T47D (cell line): Measurements from ENCODE around the gene MORF4L1.
"Not testable (repeated sequence)": the region's sequence is repeated elsewhere in the genome, so short reads cannot be mapped to it uniquely, and the experiment has no call there.

Source experiments
- DNase-seq, 2 experiments: peaks; one replicate each; pipeline versions ENCODE4 v3.0.0 to v3.0.0-alpha.2; 2011 to 2012; ENCODE audit warnings: low read depth in 1 of 2, low spot score in 1 of 2
- JUND ChIP-seq: IDR thresholded peaks from 2 replicates; pipeline ENCODE4 v1.6.1; 2012; ENCODE audit warnings: low read depth
- in situ Hi-C: cut with HindIII; loops from 2 replicates; pipeline ENCODE4 v1.10.0; 2016; ENCODE audit warnings: low sequenced_read_pairs, low pct_unique_long_range_greater_than_20kb

The MORF4L1 gene

GRCh38 chr15:78872972-78873792 lies 492 bp downstream of the MORF4L1 start:
- TF ChIP-seq JUND = no peak
- in situ Hi-C loops = no loop called here
- peak; percentile 43 to 84 for DNase-seq

DNA sequence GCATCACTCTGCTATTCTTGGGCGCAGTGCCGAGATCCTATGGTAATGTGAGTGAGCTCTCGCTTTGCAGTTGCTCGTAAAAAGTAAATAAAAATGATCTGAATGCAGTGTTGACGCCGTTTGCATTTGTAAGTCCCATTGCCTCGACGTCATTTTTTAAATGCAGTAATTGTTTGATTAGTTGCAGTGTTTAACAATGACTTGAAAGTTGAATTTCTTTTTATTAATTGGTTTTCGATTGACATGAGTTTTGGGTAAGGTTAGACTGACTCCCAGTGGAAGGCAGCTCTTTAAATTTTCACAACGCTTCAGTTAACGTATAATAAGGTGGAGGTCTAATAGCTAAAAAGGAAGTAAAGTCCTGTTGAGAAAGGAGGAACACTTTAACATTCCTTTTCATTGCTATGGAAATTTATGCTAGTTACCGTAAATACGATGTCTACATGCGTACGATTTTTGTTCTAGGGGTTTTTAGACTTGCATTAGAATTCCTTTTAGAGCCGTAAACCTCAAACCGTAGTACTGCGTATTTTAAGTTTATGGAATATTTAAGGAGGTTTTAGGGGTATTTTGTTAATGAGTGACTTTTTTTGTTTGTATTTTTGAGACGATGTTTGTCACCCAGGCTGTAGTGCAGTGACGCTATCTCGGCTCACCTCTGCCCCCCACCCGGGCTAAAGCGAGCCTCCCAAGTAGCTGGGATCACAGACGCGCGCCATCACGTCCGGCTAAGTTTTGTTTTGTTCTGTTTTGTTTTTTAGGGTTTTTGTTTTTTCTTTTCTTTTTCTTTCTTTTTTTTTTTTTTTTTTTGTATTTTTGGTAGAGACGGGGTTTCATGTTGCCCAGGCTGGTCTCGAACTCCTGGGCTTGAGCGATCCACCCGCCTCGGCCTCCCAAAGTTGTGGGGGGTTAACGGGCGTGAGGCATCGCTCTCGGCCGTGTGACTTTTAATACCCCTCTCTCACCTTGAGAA lies 1.4 kb downstream of the MORF4L1 start:
- peak in 1 of 2 experiments; percentile 16 for DNase-seq
- in situ Hi-C loops = no loop called here

GRCh38 chr15:78875107-78875914 lies 2.6 kb downstream of the MORF4L1 start:
- in situ Hi-C loops = no loop called here
- TF ChIP-seq JUND = no peak
- peak in 1 of 2 experiments; percentile 8 for DNase-seq

More for the DNA sequence above, 1.4 kb downstream of the MORF4L1 start:
- no peak for TF ChIP-seq JUND

- DNase-seq, in situ Hi-C loops: not testable (repeated sequence)
Measured at GRCh38 chr15:78876954-78877353, 4.3 kb downstream of the MORF4L1 start.

- in situ Hi-C loops = no loop called here
- TF ChIP-seq JUND = no peak
- DNase-seq = no peak
Measured at GRCh38 chr15:78878356-78878755, 5.7 kb downstream of the MORF4L1 start.

- TF ChIP-seq JUND = no peak
- in situ Hi-C loops = no loop called here
- no peak for DNase-seq
Measured at GRCh38 chr15:78879517-78880241, 7.0 kb downstream of the MORF4L1 start.

GRCh38 chr15:78880242-78880533 lies 7.5 kb downstream of the MORF4L1 start:
- in situ Hi-C loops = no loop called here
- DNase-seq = no peak
- TF ChIP-seq JUND = no peak

DNA sequence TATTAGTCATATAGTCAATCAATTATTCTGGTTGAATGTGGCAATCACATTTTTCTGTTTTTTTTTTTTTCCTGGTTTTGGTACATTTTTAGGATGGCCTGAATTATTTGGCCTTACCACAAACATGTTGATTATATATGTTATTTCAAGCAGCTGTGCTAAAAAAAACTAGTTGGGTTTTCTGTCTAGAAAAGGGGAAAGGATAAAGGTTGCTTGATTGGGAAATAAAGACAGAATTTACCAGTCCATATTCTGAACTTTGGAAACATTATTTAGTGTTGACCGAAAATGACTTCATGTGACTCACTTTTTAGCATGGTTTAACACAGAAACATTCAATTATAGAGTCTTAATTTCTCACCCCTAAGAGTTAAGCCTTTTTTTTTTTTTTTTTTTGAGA lies 8.1 kb downstream of the MORF4L1 start:
- DNase-seq = no peak
- no peak for TF ChIP-seq JUND
- in situ Hi-C loops = no loop called here

DNA sequence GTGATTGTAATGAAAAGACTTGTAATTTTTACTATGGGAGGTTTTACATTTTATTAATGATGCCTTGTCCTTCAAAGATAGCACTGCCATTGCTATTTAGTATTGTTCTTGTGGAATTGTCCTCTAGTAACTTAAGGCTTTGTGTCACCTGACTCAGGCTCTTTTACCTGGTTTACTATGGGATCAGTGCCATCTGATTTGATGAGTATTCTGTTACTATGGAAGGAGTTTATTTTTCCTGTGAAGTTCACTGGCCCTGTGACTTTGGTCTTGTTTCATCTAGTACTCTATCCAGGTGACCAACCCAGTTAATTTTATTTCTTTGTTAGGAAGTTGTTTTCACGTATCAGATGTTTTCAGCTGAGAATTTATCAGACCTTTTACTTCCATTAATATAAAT lies 9.0 kb downstream of the MORF4L1 start:
- no peak for TF ChIP-seq JUND
- in situ Hi-C loops = no loop called here
- no peak for DNase-seq

DNA sequence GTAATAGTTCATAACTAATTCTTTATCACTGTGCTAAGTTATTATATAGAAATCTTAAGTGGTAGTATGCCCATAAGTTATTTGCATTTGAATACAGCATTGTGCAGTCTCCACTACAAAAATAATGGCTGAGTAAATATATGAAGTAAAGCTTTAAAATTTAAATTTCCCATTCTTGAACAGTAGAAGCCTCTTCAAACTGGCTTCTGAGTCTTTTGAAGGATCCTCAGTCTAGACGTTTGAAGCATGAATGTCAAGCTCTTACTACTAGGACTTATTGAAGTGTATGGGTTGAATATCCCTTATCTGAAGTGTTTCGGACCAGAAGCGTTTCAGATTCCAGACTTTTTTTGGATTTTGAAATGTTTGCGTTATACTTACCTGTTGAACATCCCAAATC lies 16.3 kb downstream of the MORF4L1 start:
- DNase-seq = no peak
- in situ Hi-C loops = no loop called here
- TF ChIP-seq JUND = no peak

DNA sequence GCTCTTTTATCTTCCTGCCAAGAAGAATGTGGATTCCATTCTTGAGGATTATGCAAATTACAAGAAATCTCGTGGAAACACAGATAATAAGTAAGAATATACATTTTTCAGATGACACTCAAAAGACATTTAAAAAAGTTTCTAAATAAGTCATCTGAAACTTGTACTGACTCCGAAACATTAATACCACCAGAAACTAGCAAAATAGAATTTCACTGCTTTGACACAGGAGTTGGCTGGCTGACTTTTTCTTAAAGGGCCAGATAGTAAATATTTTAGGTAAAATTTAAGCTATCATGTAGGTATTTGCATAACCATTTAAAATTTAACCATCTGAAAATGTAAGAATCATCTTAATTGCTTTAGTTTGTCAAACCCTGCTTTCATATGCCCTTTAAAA lies 20.8 kb downstream of the MORF4L1 start:
- TF ChIP-seq JUND = no peak
- in situ Hi-C loops = no loop called here
- DNase-seq = no peak

GRCh38 chr15:78895471-78895870 lies 22.8 kb downstream of the MORF4L1 start:
- in situ Hi-C loops = no loop called here
- no peak for TF ChIP-seq JUND

More at GRCh38 chr15:78895471-78895870, 22.8 kb downstream of the MORF4L1 start:
- DNase-seq = no peak
